Body of pancreas (tissue), 4 donors: Measurements from ENCODE around the gene GRIK1. TPM values are rescaled to one million over a fixed set of nuclear protein-coding genes. Genes with fewer than 3 reads are reported as not detected.
A peak's percentile ranks its signal among the peaks of the same experiment; 100 is the strongest.

Experiments used
- ATAC-seq: fragments of 150-250 bp; one replicate; pipeline ENCODE4 v1.9.1; 2016
- DNase-seq, 4 donors: peaks; one replicate each; pipeline ENCODE4 v3.0.0-alpha.2; 2019
- H3K27ac ChIP-seq, 4 donors: fragments of 200-600 bp; sonication (generic); 1 replicate in 3 of 4; 2 replicates in 1 of 4; pipeline versions ENCODE4 v1.5.1 to v1.6.1; 2016 to 2019; ENCODE audit warnings: mild to moderate bottlenecking in 1 of 4, mixed read lengths in 1 of 4, moderate library complexity in 1 of 4
- H3K27me3 ChIP-seq, 2 donors: fragments of 200-600 bp; sonication (generic); one replicate each; pipeline ENCODE4 v1.6.0; 2016; ENCODE audit warnings: mild to moderate bottlenecking in 1 of 2
- H3K36me3 ChIP-seq, 2 donors: fragments of 200-600 bp; sonication (generic); replicated peaks in 1 of 2; 2 replicates each; pipeline ENCODE4 v1.5.1; 2016; ENCODE audit warnings: low read depth in 2 of 2; ENCODE audit not compliant: insufficient read depth in 1 of 2
- H3K4me1 ChIP-seq: fragments of 200-600 bp; sonication (generic); one replicate; pipeline ENCODE4 v1.6.0; 2016
- H3K4me3 ChIP-seq, 2 donors: fragments of 200-600 bp; sonication (generic); 1 replicate in 1 of 2; 2 replicates in 1 of 2; pipeline ENCODE4 v1.5.1; 2016 to 2019
- H3K9me3 ChIP-seq, 3 donors: fragments of 200-600 bp; sonication (generic); 1 replicate in 2 of 3; 2 replicates in 1 of 3; pipeline ENCODE4 v1.5.1; 2016
- CTCF ChIP-seq, 7 experiments: fragments of 450-650 bp in 4 of 7; fragments of 200-600 bp in 3 of 7; sonication (generic) in 3 of 7; IDR thresholded peaks; one replicate each; pipeline ENCODE4 v1.5.1; 2016 to 2019; ENCODE audit warnings: antibody characterized with exemption in 7 of 7
- POLR2A ChIP-seq, 3 donors: fragments of 450-650 bp; IDR thresholded peaks; one replicate each; pipeline ENCODE4 v1.6.1; 2016; ENCODE audit warnings: antibody characterized with exemption in 3 of 3, mild to moderate bottlenecking in 2 of 3
- WGBS, 2 donors: methylation state at CpG; one replicate each; pipeline ENCODE4 v1.1.5; 2017; 5-methylcytosine and 5-hydroxymethylcytosine counted together
- intact Hi-C: fragments of 100-400 bp; cut with DNase I; formaldehyde crosslinking; loops from one replicate; pipeline ENCODE4 v1.15.1; 2023
- total RNA-seq, 2 donors: library from RNA; depleted of rRNA; stranded (reverse); fragments of >200 nt; gene quantifications; one replicate each; pipeline ENCODE4 v1.1.0, GENCODE V29; 2016

The GRIK1 gene
- total RNA-seq, 2 donors from 2014 or later, result 0.66 TPM; not detected in 1

- no peak for DNase-seq
- peaks cover 0 to 2% of the 10 kb centered on the region in 2 donors for H3K27me3 ChIP-seq
- H3K9me3 ChIP-seq, result no peaks in the 10 kb centered on the region
- no peaks in the 10 kb centered on the region for H3K36me3 ChIP-seq
- H3K4me3 ChIP-seq, result no peak overlapping the region
- TF ChIP-seq CTCF (IDR thresholded peaks at IDR 0.05) (no peak), POLR2A (IDR thresholded peaks at IDR 0.05) (no peak)
- ATAC-seq, result no peak
- no peaks in the 10 kb centered on the region for H3K4me1 ChIP-seq
- WGBS, 2 donors, result 72 to 75% methylated on average over 3 of the region's 3 CpGs
- no peak overlapping the region for H3K27ac ChIP-seq
- intact Hi-C loops, result no loop called here
Observed at GRCh38 chr21:29933088-29933487, 6.7 kb downstream of the GRIK1 start.

- Histone ChIP-seq H3K27me3 (no peaks in the 10 kb centered on the region), H3K27ac (no peak overlapping the region), H3K36me3 (no peaks in the 10 kb centered on the region), H3K9me3 (no peaks in the 10 kb centered on the region), H3K4me1 (no peaks in the 10 kb centered on the region), H3K4me3 (no peak overlapping the region)
- TF ChIP-seq CTCF (IDR thresholded peaks at IDR 0.05) (no peak), POLR2A (IDR thresholded peaks at IDR 0.05) (no peak)
- DNase-seq, result no peak
- ATAC-seq, result no peak
- WGBS, 2 donors, result 73 to 74% methylated on average over 4 of the region's 4 CpGs
- intact Hi-C loops, result no loop called here
Observed at GRCh38 chr21:29928537-29928936, 11.3 kb downstream of the GRIK1 start.

GRCh38 chr21:29920938-29921337 lies 18.9 kb downstream of the GRIK1 start:
- Histone ChIP-seq H3K4me1 (no peaks in the 10 kb centered on the region), H3K4me3 (no peak overlapping the region), H3K36me3 (no peaks in the 10 kb centered on the region), H3K27me3 (no peaks in the 10 kb centered on the region), H3K27ac (no peak overlapping the region), H3K9me3 (no peaks in the 10 kb centered on the region)
- 48 to 56% methylated on average over 1 of the region's 1 CpG for WGBS, 2 donors
- ATAC-seq (peak; percentile 72), DNase-seq (peak in 2 of 4 donors; percentile 7 to 17)
- intact Hi-C loops, result no loop called here
- TF ChIP-seq POLR2A (IDR thresholded peaks at IDR 0.05), result no peak
- no peak for TF ChIP-seq CTCF (IDR thresholded peaks at IDR 0.05)

GRCh38 chr21:29914326-29914725 lies 25.5 kb downstream of the GRIK1 start:
- TF ChIP-seq POLR2A (IDR thresholded peaks at IDR 0.05) (no peak), CTCF (IDR thresholded peaks at IDR 0.05) (no peak)
- Histone ChIP-seq H3K27ac (no peak overlapping the region), H3K27me3 (no peaks in the 10 kb centered on the region), H3K36me3 (no peaks in the 10 kb centered on the region), H3K4me1 (no peaks in the 10 kb centered on the region), H3K4me3 (no peak overlapping the region), H3K9me3 (no peaks in the 10 kb centered on the region)
- intact Hi-C loops, result no loop called here
- DNase-seq (no peak), ATAC-seq (no peak)
- 83 to 96% methylated on average over 2 of the region's 2 CpGs for WGBS, 2 donors

- WGBS, 2 donors, result 88 to 90% methylated on average over 4 of the region's 4 CpGs
- no peak for TF ChIP-seq CTCF (IDR thresholded peaks at IDR 0.05)
- TF ChIP-seq POLR2A (IDR thresholded peaks at IDR 0.05), result no peak
- ATAC-seq (no peak), DNase-seq (no peak)
- Histone ChIP-seq H3K27ac (no peak overlapping the region), H3K4me3 (no peak overlapping the region), H3K27me3 (no peaks in the 10 kb centered on the region), H3K4me1 (no peaks in the 10 kb centered on the region), H3K36me3 (no peaks in the 10 kb centered on the region), H3K9me3 (no peaks in the 10 kb centered on the region)
- intact Hi-C loops, result no loop called here
Observed at GRCh38 chr21:29909571-29909970, 30.2 kb downstream of the GRIK1 start.
